GM12875 (cell line): ENCODE data around the gene SAMD7.

Experiments
- H3K4me3 ChIP-seq: one replicate; pipeline ENCODE4 v1.5.1; 2011; ENCODE audit warnings: low read depth, low read length, control low read depth
- TF ChIP-seq, protein P1 (sequence below): IDR thresholded peaks from 2 replicates; pipeline ENCODE4 v1.5.1; 2011; ENCODE audit warnings: low read depth, mild to moderate bottlenecking, control low read depth, inconsistent platforms, low read length, moderate library complexity, borderline replicate concordance; ENCODE audit not compliant: insufficient read depth

The SAMD7 gene

DNA sequence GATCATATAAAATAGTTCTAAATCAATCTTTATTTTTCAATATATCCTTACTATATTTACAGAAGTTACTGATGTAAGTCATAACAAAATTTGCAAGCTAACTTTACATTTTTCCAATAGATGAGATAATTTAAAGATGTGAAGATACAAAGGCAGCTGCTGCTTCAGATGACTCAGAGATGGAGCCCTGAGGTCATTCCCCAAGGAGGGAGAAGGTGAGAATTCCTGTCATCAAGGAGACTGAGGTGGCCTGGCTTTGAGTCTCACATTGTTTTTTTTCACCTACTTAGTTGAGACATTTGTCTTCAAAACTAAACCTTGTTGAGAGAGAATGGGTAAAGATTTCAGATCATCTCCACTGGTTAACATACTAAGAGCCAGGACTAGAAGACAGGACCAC is 3.9 kb upstream of the SAMD7 start:
- TF ChIP-seq, protein P1, sequence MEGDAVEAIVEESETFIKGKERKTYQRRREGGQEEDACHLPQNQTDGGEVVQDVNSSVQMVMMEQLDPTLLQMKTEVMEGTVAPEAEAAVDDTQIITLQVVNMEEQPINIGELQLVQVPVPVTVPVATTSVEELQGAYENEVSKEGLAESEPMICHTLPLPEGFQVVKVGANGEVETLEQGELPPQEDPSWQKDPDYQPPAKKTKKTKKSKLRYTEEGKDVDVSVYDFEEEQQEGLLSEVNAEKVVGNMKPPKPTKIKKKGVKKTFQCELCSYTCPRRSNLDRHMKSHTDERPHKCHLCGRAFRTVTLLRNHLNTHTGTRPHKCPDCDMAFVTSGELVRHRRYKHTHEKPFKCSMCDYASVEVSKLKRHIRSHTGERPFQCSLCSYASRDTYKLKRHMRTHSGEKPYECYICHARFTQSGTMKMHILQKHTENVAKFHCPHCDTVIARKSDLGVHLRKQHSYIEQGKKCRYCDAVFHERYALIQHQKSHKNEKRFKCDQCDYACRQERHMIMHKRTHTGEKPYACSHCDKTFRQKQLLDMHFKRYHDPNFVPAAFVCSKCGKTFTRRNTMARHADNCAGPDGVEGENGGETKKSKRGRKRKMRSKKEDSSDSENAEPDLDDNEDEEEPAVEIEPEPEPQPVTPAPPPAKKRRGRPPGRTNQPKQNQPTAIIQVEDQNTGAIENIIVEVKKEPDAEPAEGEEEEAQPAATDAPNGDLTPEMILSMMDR, result no peak
- no peak overlapping the region for H3K4me3 ChIP-seq

DNA sequence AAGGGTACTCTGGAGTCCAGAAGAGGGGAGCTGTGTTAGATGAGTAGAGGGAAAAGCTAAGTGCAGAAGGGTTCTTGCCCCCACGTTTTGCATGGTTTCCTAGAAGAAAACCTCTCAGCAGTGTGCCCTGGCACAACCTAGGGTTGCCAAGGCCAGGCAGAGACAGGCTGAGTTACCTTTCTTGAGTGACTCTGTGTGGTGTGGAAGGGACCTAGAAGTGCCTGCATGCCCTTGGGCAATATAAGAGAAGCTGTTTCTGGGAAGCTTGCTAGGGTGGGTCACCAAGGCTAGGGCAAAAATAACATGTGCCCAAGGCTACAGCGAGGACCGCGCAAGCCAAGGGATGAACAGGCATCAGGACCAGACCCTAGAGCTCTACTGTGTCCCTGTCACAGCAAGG is 3.4 kb upstream of the SAMD7 start:
- no peak overlapping the region for H3K4me3 ChIP-seq
- TF ChIP-seq, protein P1, result no peak

DNA sequence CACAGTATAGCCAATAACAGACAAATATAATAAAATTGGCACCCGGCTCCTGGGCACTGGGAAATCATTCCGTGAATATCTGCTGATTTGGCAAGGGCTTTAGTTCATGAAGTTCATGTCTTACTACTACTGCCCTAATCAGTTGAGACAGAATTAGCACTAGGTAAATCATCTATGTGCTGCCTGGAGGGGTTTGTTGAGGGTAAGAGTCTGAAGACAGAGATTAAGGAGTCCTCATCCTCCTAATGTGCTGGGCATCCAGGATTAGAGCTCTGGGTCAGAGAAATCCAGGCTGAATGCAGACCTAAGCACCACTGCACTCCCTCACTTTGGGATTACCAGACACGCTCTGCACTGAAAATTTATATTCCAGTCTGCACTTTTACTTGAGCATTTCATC is 2.0 kb downstream of the SAMD7 start:
- TF ChIP-seq, protein P1, result no peak
- no peak overlapping the region for H3K4me3 ChIP-seq

DNA sequence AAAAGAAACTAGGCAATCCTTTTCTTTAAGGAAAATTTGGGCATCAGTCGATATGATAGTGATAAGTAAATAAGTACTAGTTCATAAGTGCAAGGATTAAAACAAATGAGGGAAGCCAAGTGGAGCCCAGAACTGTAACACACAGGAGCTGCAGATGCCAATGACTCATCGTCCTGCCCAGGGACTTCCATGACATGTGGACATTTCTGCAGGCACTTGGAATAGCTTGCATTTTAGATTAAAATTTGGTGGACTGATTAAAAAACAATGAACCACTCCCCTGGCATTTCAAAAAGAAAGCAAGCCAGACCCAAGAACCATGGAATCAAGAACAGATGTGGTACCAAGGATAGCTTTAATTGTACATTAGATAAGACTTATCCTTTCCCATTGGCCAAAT is 2.9 kb downstream of the SAMD7 start:
- H3K4me3 ChIP-seq, result no peak overlapping the region
- TF ChIP-seq, protein P1, result no peak

DNA sequence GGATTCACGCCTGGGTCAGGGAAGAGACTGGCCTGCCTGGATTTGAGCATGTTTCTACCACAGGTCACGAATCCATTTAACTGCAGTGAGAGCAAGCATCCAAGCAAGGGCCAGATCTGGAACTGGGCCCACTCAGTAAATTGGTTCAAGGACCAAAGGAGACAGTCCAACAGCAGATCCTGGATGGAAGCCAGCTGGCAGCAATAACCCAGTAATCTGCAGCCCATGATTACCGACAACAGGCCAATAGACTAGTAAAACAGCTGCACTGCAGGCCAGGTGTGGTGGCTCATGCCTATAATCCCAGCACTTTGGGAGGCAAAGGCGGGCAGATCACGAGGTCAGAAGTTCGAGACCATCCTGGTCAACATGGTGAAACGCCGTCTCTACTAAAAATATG is 11.8 kb downstream of the SAMD7 start:
- H3K4me3 ChIP-seq, result no peak overlapping the region
- TF ChIP-seq, protein P1, result no peak

DNA sequence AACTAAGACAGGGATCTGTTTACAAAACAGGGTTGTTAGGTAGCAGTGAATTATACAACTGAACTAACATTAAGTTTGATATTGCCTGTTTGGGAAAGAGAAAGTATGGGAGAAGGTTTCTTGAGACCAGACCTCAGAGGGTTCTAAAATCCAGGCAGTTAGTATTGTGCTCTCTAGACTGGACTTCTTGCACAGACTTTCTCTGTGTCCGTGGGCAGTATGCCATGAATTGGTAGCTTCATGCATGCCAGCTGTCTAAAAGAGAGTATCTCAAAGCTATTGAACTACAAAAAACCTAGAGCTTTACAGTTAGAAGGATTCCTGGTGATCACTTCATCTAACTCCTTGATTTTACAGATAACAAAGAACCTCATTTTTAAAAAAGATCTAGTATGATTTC is 12.5 kb downstream of the SAMD7 start:
- no peak overlapping the region for H3K4me3 ChIP-seq
- TF ChIP-seq, protein P1, result no peak

DNA sequence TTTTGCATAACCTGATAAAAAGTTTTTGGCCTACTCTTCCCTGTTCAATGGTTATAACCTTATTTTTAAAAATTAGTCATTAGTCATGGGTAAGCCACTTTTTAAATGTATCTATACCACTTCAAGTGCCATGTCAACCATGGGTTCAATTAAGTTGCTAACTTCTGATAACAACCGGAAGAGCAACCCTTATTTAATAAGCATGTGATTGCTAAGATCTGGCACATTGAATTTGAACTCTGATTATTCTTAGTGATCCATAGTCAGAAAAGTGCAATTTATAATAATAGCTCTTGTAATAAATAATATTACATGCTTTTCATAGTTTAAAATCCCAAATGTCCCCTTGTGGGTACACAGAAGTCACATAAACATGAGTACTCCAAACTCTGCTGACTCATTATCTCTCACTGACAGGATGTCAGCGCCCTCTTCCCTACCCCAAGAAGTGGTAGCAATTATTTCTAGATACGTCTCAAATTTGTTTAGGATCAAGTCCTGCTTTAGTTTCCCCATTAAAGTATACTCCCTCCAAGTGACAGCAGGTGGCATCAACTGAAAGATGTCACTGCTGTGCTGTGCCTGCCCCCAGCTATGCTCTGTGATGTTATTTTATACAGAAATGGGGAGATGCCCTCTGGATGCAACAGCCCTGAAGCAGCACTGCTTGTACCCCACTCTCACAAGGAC is 18.6 kb downstream of the SAMD7 start:
- TF ChIP-seq, protein P1, result peak; percentile 34; the same call in 1 of the 2 replicates
- no peak overlapping the region for H3K4me3 ChIP-seq
